Natural killer cell (primary cell): ENCODE measurements around the gene SORCS2. TPM values are rescaled to one million over a fixed set of nuclear protein-coding genes. Genes with fewer than 3 reads are reported as not detected.

Experiments
- ATAC-seq, 3 donors: fragments of 150-1000 bp in 2 of 3; fragments of 200-7000 bp in 1 of 3; cut with Tn5 transposase; 1 replicate in 1 of 3; 2 replicates in 2 of 3; pipeline ENCODE4 v1.10.0; 2021; ENCODE audit warnings: mild to moderate bottlenecking in 2 of 3, moderate library complexity in 2 of 3
- DNase-seq, 2 donors: peaks; one replicate each; pipeline versions ENCODE4 v3.0.0 to v3.0.0-alpha.2; 2013 to 2021; ENCODE audit warnings: mixed read lengths in 1 of 2
- H3K27ac ChIP-seq: one replicate; pipeline ENCODE4 v1.5.1; 2013; ENCODE audit warnings: mild to moderate bottlenecking, low read length
- H3K27me3 ChIP-seq: one replicate; pipeline ENCODE4 v1.6.1; 2013; ENCODE audit warnings: low read length; ENCODE audit not compliant: control insufficient read depth, insufficient read depth
- H3K36me3 ChIP-seq: one replicate; pipeline ENCODE4 v1.6.1; 2013; ENCODE audit warnings: low read length; ENCODE audit not compliant: control insufficient read depth, insufficient read depth
- H3K4me1 ChIP-seq: one replicate; pipeline ENCODE4 v1.6.1; 2013; ENCODE audit warnings: low read length; ENCODE audit not compliant: control insufficient read depth, insufficient read depth
- H3K4me3 ChIP-seq: one replicate; pipeline ENCODE4 v1.5.1; 2013; ENCODE audit warnings: low read length
- H3K9me3 ChIP-seq: one replicate; pipeline ENCODE4 v1.6.1; 2013; ENCODE audit warnings: low read length; ENCODE audit not compliant: control insufficient read depth, insufficient read depth
- H3K27ac Mint-ChIP-seq, 2 donors: one replicate each; pipeline ENCODE4 v1.8.0; 2022; ENCODE audit warnings: mild to moderate bottlenecking in 2 of 2, mixed read lengths in 2 of 2, moderate library complexity in 1 of 2
- H3K27me3 Mint-ChIP-seq, 2 donors: one replicate each; pipeline ENCODE4 v1.8.0; 2022; ENCODE audit warnings: low read depth in 2 of 2, mixed read lengths in 2 of 2
- H3K36me3 Mint-ChIP-seq: one replicate; pipeline ENCODE4 v1.8.0; 2022; ENCODE audit warnings: mixed read lengths
- H3K4me1 Mint-ChIP-seq, 2 donors: one replicate each; pipeline ENCODE4 v1.8.0; 2022; ENCODE audit warnings: mixed read lengths in 2 of 2
- H3K4me3 Mint-ChIP-seq: one replicate; pipeline ENCODE4 v1.8.0; 2022; ENCODE audit warnings: mild to moderate bottlenecking, moderate library complexity, mixed read lengths
- H3K9me3 Mint-ChIP-seq, 2 donors: one replicate each; pipeline ENCODE4 v1.8.0; 2022; ENCODE audit warnings: mixed read lengths in 2 of 2
- CTCF ChIP-seq: fragments of 200-600 bp; IDR thresholded peaks from one replicate; pipeline ENCODE4 v1.8.0; 2022; ENCODE audit warnings: antibody characterized with exemption
- WGBS: methylation state at CpG from one replicate; pipeline ENCODE4 v1.1.7; 2013; ENCODE audit warnings: missing lambda C conversion rate; ENCODE audit not compliant: insufficient coverage; 5-methylcytosine and 5-hydroxymethylcytosine counted together
- intact Hi-C: fragments of 100-400 bp; cut with micrococcal nuclease; formaldehyde crosslinking; loops from one replicate; pipeline ENCODE4 v1.14.2; 2022
- total RNA-seq, 4 donors: library from RNA; stranded (reverse); fragments of 120-200 nt in 1 of 4; gene quantifications; one replicate each; pipeline versions ENCODE4 v1.2.3 to v1.2.4, GENCODE V29; 2013 to 2022

Gene SORCS2
- total RNA-seq, 3 donors from 2014 or later (not counting 1 experiment from before 2014, with no cell fraction given): 1.2 to 2.5 (median 1.4) TPM

GRCh38 chr4:7336067-7336569, 143.8 kb downstream of the SORCS2 start:
- Mint-ChIP-seq H3K36me3 (no peaks in the 10 kb centered on the region), H3K9me3 (peaks cover 0 to 2% of the 10 kb centered on the region in 2 donors), H3K27me3 (peaks cover 6 to 18% of the 10 kb centered on the region in 2 donors), H3K4me1 (peaks cover 0 to 4% of the 10 kb centered on the region in 2 donors), H3K4me3 (no peak overlapping the region), H3K27ac (no peak overlapping the region)
- H3K9me3 ChIP-seq: no peaks in the 10 kb centered on the region
- H3K27ac ChIP-seq: no peak overlapping the region
- no peak for ATAC-seq
- WGBS: 72% methylated on average over 17 of the region's 17 CpGs
- no peak overlapping the region for H3K4me3 ChIP-seq
- no peak for TF ChIP-seq CTCF
- H3K36me3 ChIP-seq: no peaks in the 10 kb centered on the region
- intact Hi-C loops: no loop called here
- no peaks in the 10 kb centered on the region for H3K27me3 ChIP-seq
- DNase-seq: no peak
- no peaks in the 10 kb centered on the region for H3K4me1 ChIP-seq

GRCh38 chr4:7336732-7337131, 144.4 kb downstream of the SORCS2 start:
- H3K4me1 Mint-ChIP-seq: peaks cover 0 to 4% of the 10 kb centered on the region in 2 donors
- peaks cover 0 to 2% of the 10 kb centered on the region in 2 donors for H3K9me3 Mint-ChIP-seq
- Histone ChIP-seq H3K27me3 (no peaks in the 10 kb centered on the region), H3K36me3 (no peaks in the 10 kb centered on the region), H3K9me3 (no peaks in the 10 kb centered on the region), H3K4me3 (no peak overlapping the region), H3K27ac (no peak overlapping the region), H3K4me1 (no peaks in the 10 kb centered on the region)
- peaks cover 0 to 12% of the 10 kb centered on the region in 2 donors for H3K27me3 Mint-ChIP-seq
- no peak overlapping the region for H3K4me3 Mint-ChIP-seq
- TF ChIP-seq CTCF: no peak
- no peaks in the 10 kb centered on the region for H3K36me3 Mint-ChIP-seq
- DNase-seq: no peak
- intact Hi-C loops: no loop called here
- WGBS: 86% methylated on average over 14 of the region's 14 CpGs
- H3K27ac Mint-ChIP-seq: no peak overlapping the region
- no peak for ATAC-seq

GRCh38 chr4:7337196-7338058, 145.1 kb downstream of the SORCS2 start:
- Histone ChIP-seq H3K4me3 (no peak overlapping the region), H3K4me1 (no peaks in the 10 kb centered on the region), H3K9me3 (peaks cover 4% of the 10 kb centered on the region), H3K27ac (no peak overlapping the region), H3K27me3 (no peaks in the 10 kb centered on the region), H3K36me3 (no peaks in the 10 kb centered on the region)
- TF ChIP-seq CTCF: no peak
- 89% methylated on average over 22 of the region's 22 CpGs for WGBS
- Mint-ChIP-seq H3K27me3 (peaks cover 0 to 10% of the 10 kb centered on the region in 2 donors), H3K4me3 (no peak overlapping the region), H3K27ac (peak overlapping the region in 1 of 2 donors; percentile 36), H3K4me1 (peaks cover 0 to 4% of the 10 kb centered on the region in 2 donors), H3K9me3 (peaks cover 0 to 2% of the 10 kb centered on the region in 2 donors), H3K36me3 (no peaks in the 10 kb centered on the region)
- DNase-seq: no peak
- intact Hi-C loops: no loop called here
- ATAC-seq: no peak
